ENCODE results near the gene PPP4C.
"Not testable (repeated sequence)": the region's sequence is repeated elsewhere in the genome, so short reads cannot be mapped to it uniquely, and the experiment has no call there.

The PPP4C gene

GRCh38 chr16:30113031-30113710 lies 37.4 kb downstream of the PPP4C start, which contains the start of gene GDPD3:
Gene GDPD3, minus strand, starts transcription at chr16:30113537. Its CDS starts 59 bp downstream, at chr16:30113478.
- H3K27ac ChIP-seq: no peak within 1 kb of the TSS
- no peak for TF ChIP-seq CTCF (IDR thresholded peaks at IDR 0.05)
- peaks cover 0 to 7% (median 0%) of the 10 kb centered on the region in 4 donors for H3K4me1 ChIP-seq
- H3K9me3 ChIP-seq: no peaks in the 10 kb centered on the region
- H3K36me3 ChIP-seq: peaks cover 60 to 96% (median 85%) of the 10 kb centered on the region in 3 donors
- DNase-seq: no peak
- H3K27me3 ChIP-seq: no peaks in the 10 kb centered on the region
- no peak within 1 kb of the TSS for H3K4me3 ChIP-seq
- intact Hi-C loops (cut with DNase I; ENCODE audit: low total_unique reads): no loop called here

DNA sequence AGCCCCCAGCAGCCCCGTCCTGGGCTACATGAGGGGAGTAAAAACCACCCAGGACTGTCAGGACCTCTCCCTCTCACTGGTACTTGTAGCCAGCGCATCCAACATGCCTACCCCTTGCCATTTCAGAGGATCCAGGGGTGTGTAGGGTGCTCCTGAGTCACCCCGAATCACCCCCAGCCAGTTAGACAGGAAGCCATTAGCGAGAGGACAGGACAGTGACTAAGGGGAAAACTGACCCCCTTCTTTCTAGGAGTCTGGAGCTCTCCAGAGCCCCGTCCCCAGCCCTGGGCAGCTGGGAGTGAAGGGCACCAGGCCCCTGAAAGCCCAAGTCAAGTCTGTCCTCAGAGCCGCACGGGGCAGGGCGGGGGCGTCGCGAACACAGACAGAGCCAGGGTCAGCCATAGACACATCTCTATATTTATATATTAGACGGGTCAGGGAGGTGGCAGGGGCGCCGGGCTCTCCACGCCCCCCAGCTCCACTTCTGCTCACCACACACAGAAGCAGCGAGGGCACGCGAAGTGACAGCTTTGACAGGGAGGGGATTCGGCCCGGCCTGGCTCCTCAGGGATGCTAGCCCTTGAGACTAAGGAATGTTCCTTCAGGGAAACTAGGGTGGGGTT lies 38.0 kb downstream of the PPP4C start:
- TF ChIP-seq CTCF (IDR thresholded peaks at IDR 0.05): no peak
- H3K27me3 ChIP-seq: no peaks in the 10 kb centered on the region
- H3K4me3 ChIP-seq: no peak overlapping the region
- no peak for DNase-seq
- H3K9me3 ChIP-seq: no peaks in the 10 kb centered on the region
- no peak overlapping the region for H3K27ac ChIP-seq
- intact Hi-C loops (cut with DNase I; ENCODE audit: low total_unique reads): no loop called here
- peaks cover 67 to 96% (median 87%) of the 10 kb centered on the region in 3 donors for H3K36me3 ChIP-seq
- H3K4me1 ChIP-seq: peaks cover 0 to 7% (median 0%) of the 10 kb centered on the region in 4 donors

- no peak for TF ChIP-seq CTCF (IDR thresholded peaks at IDR 0.05)
- H3K27me3 ChIP-seq: no peaks in the 10 kb centered on the region
- intact Hi-C loops (cut with DNase I; ENCODE audit: low total_unique reads): no loop called here
- H3K27ac ChIP-seq: no peak overlapping the region
- DNase-seq: no peak
- H3K9me3 ChIP-seq: no peaks in the 10 kb centered on the region
- no peak overlapping the region for H3K4me3 ChIP-seq
- peaks cover 0 to 7% (median 0%) of the 10 kb centered on the region in 4 donors for H3K4me1 ChIP-seq
- peaks cover 71 to 100% (median 93%) of the 10 kb centered on the region in 3 donors for H3K36me3 ChIP-seq
These were observed 38.6 kb downstream of the PPP4C start for GRCh38 chr16:30114411-30114810.

GRCh38 chr16:30114833-30115232 lies 39.0 kb downstream of the PPP4C start:
- H3K27me3 ChIP-seq; DNase-seq; H3K27ac ChIP-seq; H3K4me1 ChIP-seq; H3K9me3 ChIP-seq; H3K4me3 ChIP-seq; intact Hi-C loops (cut with DNase I; ENCODE audit: low total_unique reads): not testable (repeated sequence)
- H3K36me3 ChIP-seq: peaks cover 74 to 100% (median 94%) of the 10 kb centered on the region in 3 donors

- H3K4me1 ChIP-seq: peaks cover 0 to 7% (median 0%) of the 10 kb centered on the region in 4 donors
- H3K27ac ChIP-seq: no peak overlapping the region
- intact Hi-C loops (cut with DNase I; ENCODE audit: low total_unique reads): no loop called here
- no peak for DNase-seq
- H3K4me3 ChIP-seq: no peak overlapping the region
- no peak for TF ChIP-seq CTCF (IDR thresholded peaks at IDR 0.05)
- H3K9me3 ChIP-seq: no peaks in the 10 kb centered on the region
- no peaks in the 10 kb centered on the region for H3K27me3 ChIP-seq
- H3K36me3 ChIP-seq: peaks cover 73 to 100% (median 94%) of the 10 kb centered on the region in 3 donors
These were observed 39.4 kb downstream of the PPP4C start for GRCh38 chr16:30115238-30115637.
